ENCODE data around the gene UTS2B.
"Not testable (repeated sequence)": the region's sequence is repeated elsewhere in the genome, so short reads cannot be mapped to it uniquely, and the experiment has no call there.

The UTS2B gene

GRCh38 chr3:191280111-191280510, 50.2 kb downstream of the UTS2B start:
- DNase-seq (ENCODE audit: low spot score), result no peak

GRCh38 chr3:191275751-191276150, 54.6 kb downstream of the UTS2B start:
- DNase-seq (ENCODE audit: low spot score), result no peak

GRCh38 chr3:191275244-191275643, 55.1 kb downstream of the UTS2B start:
- DNase-seq (ENCODE audit: low spot score), result not testable (repeated sequence)

- DNase-seq (ENCODE audit: low spot score), result no peak
These were observed 60.8 kb downstream of the UTS2B start for GRCh38 chr3:191269289-191270085.

GRCh38 chr3:191268737-191269136, 61.6 kb downstream of the UTS2B start:
- no peak for DNase-seq (ENCODE audit: low spot score)

- no peak for DNase-seq (ENCODE audit: low spot score)
These were observed 66.5 kb downstream of the UTS2B start for GRCh38 chr3:191263850-191264249.

GRCh38 chr3:191263365-191263764, 67.0 kb downstream of the UTS2B start:
- no peak for DNase-seq (ENCODE audit: low spot score)

GRCh38 chr3:191262650-191263049, 67.7 kb downstream of the UTS2B start:
- DNase-seq (ENCODE audit: low spot score), result no peak

- no peak for DNase-seq (ENCODE audit: low spot score)
These were observed 69.1 kb downstream of the UTS2B start for GRCh38 chr3:191261304-191261638.

- no peak for DNase-seq (ENCODE audit: low spot score)
These were observed 69.7 kb downstream of the UTS2B start for GRCh38 chr3:191260431-191261303.

GRCh38 chr3:191259486-191259885, 70.8 kb downstream of the UTS2B start:
- DNase-seq (ENCODE audit: low spot score), result no peak

GRCh38 chr3:191257286-191257685, 73.0 kb downstream of the UTS2B start:
- DNase-seq (ENCODE audit: low spot score), result no peak

- DNase-seq (ENCODE audit: low spot score), result no peak
These were observed 73.9 kb downstream of the UTS2B start for GRCh38 chr3:191256405-191256804.

GRCh38 chr3:191255156-191255555, 75.2 kb downstream of the UTS2B start:
- no peak for DNase-seq (ENCODE audit: low spot score)

- no peak for DNase-seq (ENCODE audit: low spot score)
These were observed 76.0 kb downstream of the UTS2B start for GRCh38 chr3:191254098-191254873.

- DNase-seq (ENCODE audit: low spot score), result no peak
These were observed 77.1 kb downstream of the UTS2B start for GRCh38 chr3:191253089-191253799.

GRCh38 chr3:191246630-191247029, 83.7 kb downstream of the UTS2B start:
- DNase-seq (ENCODE audit: low spot score), result peak; percentile 72

- not testable (repeated sequence) for DNase-seq (ENCODE audit: low spot score)
These were observed 84.3 kb downstream of the UTS2B start for GRCh38 chr3:191246034-191246433.

- peak; percentile 52 for DNase-seq (ENCODE audit: low spot score)
These were observed 86.0 kb downstream of the UTS2B start for GRCh38 chr3:191244242-191244867.

GRCh38 chr3:191240486-191240885, 89.8 kb downstream of the UTS2B start:
- no peak for DNase-seq (ENCODE audit: low spot score)

GRCh38 chr3:191239407-191240031, 90.8 kb downstream of the UTS2B start:
- no peak for DNase-seq (ENCODE audit: low spot score)

All from RKO (cell line).